PC-3 (cell line): ENCODE results near the gene CPT1A.

Source experiments
- CTCF ChIP-seq: fragments of 300-600 bp; sonication (generic); conservative IDR thresholded peaks from 2 replicates; pipeline ENCODE4 v1.5.1; 2017; ENCODE audit warnings: antibody characterized with exemption, low read depth, mild to moderate bottlenecking, low read length
- EZH2phosphoT487 ChIP-seq: fragments of 300-600 bp; sonication (generic); IDR thresholded peaks from 2 replicates; pipeline ENCODE4 v1.6.1; 2018; ENCODE audit warnings: mild to moderate bottlenecking, antibody characterized with exemption, low read length, borderline replicate concordance

- TF ChIP-seq CTCF (no peak), EZH2phosphoT487 (no peak)
Measured at GRCh38 chr11:68812526-68812925, 29.2 kb downstream of the CPT1A start.
